Cardiac ventricle fibroblast (primary cell): Measurements from ENCODE around the gene GRHPR. TPM values are rescaled to one million over a fixed set of nuclear protein-coding genes. Genes with fewer than 3 reads are reported as not detected.

Experiments used
- total RNA-seq: library from RNA; depleted of rRNA; stranded (reverse); fragments of >200 nt; gene quantifications from 2 replicates; pipeline ENCODE4 v1.2.3, GENCODE V29; 2015

GRHPR gene
- total RNA-seq, result 114 and 148 TPM in 2 replicates

GRCh38 chr9:37422289-37423104 is at the start of gene GRHPR:
GRHPR (plus strand) TSS chr9:37422696; CDS start chr9:37422751, 55 bp downstream.

DNA sequence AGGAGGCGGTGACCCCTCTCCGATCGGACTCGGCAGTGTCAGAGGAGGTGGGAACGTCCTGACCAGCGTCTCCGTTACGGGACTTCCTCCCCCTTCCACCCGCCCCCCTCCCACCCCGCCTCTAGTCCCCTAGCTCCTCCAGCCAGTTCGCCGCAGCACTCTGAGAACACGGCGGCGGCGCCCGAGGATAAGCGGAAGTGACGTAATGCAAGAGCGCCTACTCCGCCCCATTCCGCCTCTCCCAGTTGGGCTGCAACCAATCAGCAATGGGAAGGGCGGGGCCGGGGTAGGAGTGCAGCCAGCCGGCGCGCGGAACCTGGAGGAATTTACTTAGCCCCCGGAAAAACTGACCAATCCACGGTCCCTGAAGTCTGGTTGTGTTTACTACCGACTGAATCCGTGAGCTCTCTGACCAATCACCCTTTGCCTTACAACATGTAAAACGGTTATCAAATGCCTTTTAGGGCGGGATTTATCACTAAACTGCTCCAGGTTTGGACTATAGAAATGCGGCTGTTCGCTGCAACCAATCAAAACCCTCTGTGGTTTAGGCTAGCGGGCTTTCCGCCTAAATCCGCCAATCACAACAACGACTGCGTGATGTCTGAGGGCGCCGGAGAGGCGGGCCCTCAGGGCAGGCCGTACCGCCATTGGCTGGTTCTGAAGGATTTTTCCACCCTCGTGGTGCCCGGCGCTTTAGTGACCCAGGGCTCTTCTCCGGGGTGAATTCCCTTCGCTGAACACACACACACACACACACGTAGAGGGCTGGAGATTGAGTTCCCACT is 42.9 kb downstream of the GRHPR start, which contains the start of gene ZBTB5:
TSS of gene ZBTB5 (minus strand) at position 202 of the 788 bp plus-strand sequence. CDS start 22,899 bp downstream, outside the sequence.

GRCh38 chr9:37485389-37486255 is 63.1 kb downstream of the GRHPR start, which contains the start of gene POLR1E:
POLR1E (plus strand) TSS chr9:37485948; CDS start chr9:37486048, 100 bp downstream.

Other genes with a start within 250 kb of the GRHPR start
- 4.2 and 6.2 TPM in 2 replicates for gene ZBTB5, start 42.8 kb downstream of the GRHPR start, total RNA-seq
- gene POLR1E, start 63.3 kb downstream of the GRHPR start, total RNA-seq, result 25.9 and 30.3 TPM in 2 replicates
- 4.7 and 5.2 TPM in 2 replicates for gene FBXO10, start 153.7 kb downstream of the GRHPR start, total RNA-seq
- 58.5 and 92.3 TPM in 2 replicates for gene TOMM5, start 169.9 kb downstream of the GRHPR start, total RNA-seq
- not detected in 2 replicates for gene FRMPD1, start 228.3 kb downstream of the GRHPR start, total RNA-seq